ENCODE measurements around the gene NACA. TPM values are rescaled to one million over a fixed set of nuclear protein-coding genes. Genes with fewer than 3 reads are reported as not detected.

The NACA gene
- total RNA-seq, 2 donors from 2014 or later = 912 to 1,347 TPM

DNA sequence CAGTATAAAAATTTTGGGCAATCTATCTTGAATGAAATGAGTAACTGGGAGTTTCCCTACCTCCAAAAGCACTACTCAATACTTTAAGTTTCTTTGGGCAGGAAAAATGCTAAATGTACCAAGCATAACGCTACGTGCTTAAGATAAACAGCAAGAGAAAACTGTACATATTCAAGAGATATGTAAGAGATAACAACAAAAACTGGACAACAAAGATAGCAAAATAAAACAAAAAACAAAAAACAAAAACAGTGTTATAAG, 57.0 kb downstream of the NACA start:
- Histone ChIP-seq H3K27ac (no peak overlapping the region), H3K27me3 (replicated peaks; ENCODE audit: insufficient read depth) (no peaks in the 10 kb centered on the region), H3K4me1 (replicated peaks) (no peaks in the 10 kb centered on the region), H3K36me3 (peaks cover 3 to 9% of the 10 kb centered on the region in 2 donors), H3K4me3 (no peak overlapping the region), H3K9me3 (no peaks in the 10 kb centered on the region)
- TF ChIP-seq POLR2A (IDR thresholded peaks at IDR 0.05) = no peak
- TF ChIP-seq, protein P1, sequence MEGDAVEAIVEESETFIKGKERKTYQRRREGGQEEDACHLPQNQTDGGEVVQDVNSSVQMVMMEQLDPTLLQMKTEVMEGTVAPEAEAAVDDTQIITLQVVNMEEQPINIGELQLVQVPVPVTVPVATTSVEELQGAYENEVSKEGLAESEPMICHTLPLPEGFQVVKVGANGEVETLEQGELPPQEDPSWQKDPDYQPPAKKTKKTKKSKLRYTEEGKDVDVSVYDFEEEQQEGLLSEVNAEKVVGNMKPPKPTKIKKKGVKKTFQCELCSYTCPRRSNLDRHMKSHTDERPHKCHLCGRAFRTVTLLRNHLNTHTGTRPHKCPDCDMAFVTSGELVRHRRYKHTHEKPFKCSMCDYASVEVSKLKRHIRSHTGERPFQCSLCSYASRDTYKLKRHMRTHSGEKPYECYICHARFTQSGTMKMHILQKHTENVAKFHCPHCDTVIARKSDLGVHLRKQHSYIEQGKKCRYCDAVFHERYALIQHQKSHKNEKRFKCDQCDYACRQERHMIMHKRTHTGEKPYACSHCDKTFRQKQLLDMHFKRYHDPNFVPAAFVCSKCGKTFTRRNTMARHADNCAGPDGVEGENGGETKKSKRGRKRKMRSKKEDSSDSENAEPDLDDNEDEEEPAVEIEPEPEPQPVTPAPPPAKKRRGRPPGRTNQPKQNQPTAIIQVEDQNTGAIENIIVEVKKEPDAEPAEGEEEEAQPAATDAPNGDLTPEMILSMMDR (IDR thresholded peaks at IDR 0.05) = no peak
- TF ChIP-seq POLR2AphosphoS5 (IDR thresholded peaks at IDR 0.05) = no peak
- 85% methylated on average over 2 of the region's 2 CpGs for WGBS
- intact Hi-C loops (cut with DNase I) = no loop called here
- DNase-seq (ENCODE audit: low spot score) = no peak

Small RNA genes within 50 kb of the gene (small RNA-seq; reads per million reads assigned to genes)
- 0 reads per million in 2 donors for gene RN7SL809P

Other genes with a start within 250 kb of the NACA start
- 1 to 10 TPM; 4.1 to 6.6 TPM for gene GLS2, start 237.1 kb downstream of the NACA start, total RNA-seq
- 100 to 1,000 TPM in 1 of 2 donors, 10 to 100 TPM in 1; 21.1 to 259 TPM for gene RBMS2, start 203.5 kb downstream of the NACA start, total RNA-seq
- gene BAZ2A, start 95.0 kb downstream of the NACA start, total RNA-seq = 100 to 1,000 TPM in 1 of 2 donors, 10 to 100 TPM in 1; 48.7 to 143 TPM
- 100 to 1,000 TPM; 372 to 401 TPM for gene ATP5F1B, start 79.3 kb downstream of the NACA start, total RNA-seq
- gene PTGES3, start 37.0 kb downstream of the NACA start, total RNA-seq = 100 to 1,000 TPM in 1 of 2 donors, 10 to 100 TPM in 1; 94.6 to 125 TPM
- 10 to 100 TPM in 1 of 2 donors, 1 to 10 TPM in 1; 9.0 to 14.5 TPM for gene PRIM1, start 27.0 kb upstream of the NACA start, total RNA-seq
- 10 to 100 TPM; 25.4 to 36.4 TPM for gene HSD17B6, start 38.0 kb upstream of the NACA start, total RNA-seq
- gene SDR9C7, start 209.1 kb upstream of the NACA start, total RNA-seq = 1 to 10 TPM in 1 of 2 donors, not detected in 1; 1.1 TPM
- 1 to 10 TPM; 4.4 to 7.8 TPM for gene RDH16, start 232.3 kb upstream of the NACA start, total RNA-seq